Ramos (cell line): ENCODE results near the gene PTCD3.

ENCODE experiments used
- in situ Hi-C: fragments of 300-500 bp; cut with MboI; formaldehyde crosslinking; loops from one replicate; pipeline ENCODE4 v1.14.3; 2022; ENCODE audit warnings: low sequenced_read_pairs; ENCODE audit not compliant: unreplicated experiment

PTCD3 gene

DNA sequence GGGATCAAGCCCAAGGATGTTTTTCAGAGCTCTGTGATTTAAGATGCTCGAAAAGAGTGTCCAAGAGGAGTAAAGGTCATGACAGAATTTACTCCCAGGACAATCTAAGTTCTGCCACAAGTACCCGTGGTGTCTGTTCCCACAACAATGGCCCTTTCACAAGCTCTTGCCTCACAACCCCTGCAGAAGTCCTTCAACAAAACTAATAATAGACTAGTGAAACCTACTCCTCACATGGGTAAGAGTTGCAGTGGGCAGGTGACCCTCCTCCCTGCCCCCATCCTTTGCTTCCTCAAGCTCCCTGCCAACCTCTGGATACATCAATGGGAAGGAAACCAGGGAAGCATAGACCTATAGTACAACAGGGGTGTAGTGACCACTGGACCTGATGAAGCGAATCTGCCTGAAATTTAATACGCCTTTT is 34.9 kb downstream of the PTCD3 start:
- in situ Hi-C loops: no loop called here

GRCh38 chr2:86142436-86143257 is 36.6 kb downstream of the PTCD3 start:
- in situ Hi-C loops: no loop called here

- in situ Hi-C loops: no loop called here
Observed at GRCh38 chr2:86143307-86143706, 37.3 kb downstream of the PTCD3 start.

GRCh38 chr2:86143926-86144685 is 38.1 kb downstream of the PTCD3 start:
- in situ Hi-C loops: no loop called here

- in situ Hi-C loops: no loop called here
Observed at GRCh38 chr2:86147793-86148192, 41.8 kb downstream of the PTCD3 start.

GRCh38 chr2:86150502-86150901 is 44.5 kb downstream of the PTCD3 start:
- in situ Hi-C loops: no loop called here

DNA sequence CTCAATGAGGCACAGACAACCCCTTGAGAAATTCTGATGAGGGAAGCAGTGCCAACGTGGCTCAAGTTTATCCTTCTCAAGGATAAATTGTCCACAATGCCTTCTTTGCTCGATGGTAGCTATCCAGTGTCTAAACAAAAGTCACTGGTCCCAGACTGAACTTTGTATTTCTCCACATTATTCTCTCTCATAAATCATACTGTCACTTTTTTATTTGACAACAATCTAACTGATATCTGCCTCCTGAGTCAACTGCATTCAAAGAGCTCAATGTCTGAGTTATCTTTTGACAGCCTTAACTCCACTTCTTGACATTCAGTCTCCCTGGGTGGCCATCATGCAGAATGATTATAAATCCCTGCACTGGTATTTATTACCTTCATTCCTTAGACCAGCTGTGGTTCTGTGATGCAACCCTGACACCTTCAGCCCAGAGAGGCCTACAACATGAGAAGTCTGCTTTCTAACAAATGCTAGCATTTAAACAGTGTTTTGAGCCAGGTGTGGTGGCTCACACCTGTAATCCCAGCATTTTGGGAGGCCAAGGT is 51.0 kb downstream of the PTCD3 start:
- in situ Hi-C loops: no loop called here

DNA sequence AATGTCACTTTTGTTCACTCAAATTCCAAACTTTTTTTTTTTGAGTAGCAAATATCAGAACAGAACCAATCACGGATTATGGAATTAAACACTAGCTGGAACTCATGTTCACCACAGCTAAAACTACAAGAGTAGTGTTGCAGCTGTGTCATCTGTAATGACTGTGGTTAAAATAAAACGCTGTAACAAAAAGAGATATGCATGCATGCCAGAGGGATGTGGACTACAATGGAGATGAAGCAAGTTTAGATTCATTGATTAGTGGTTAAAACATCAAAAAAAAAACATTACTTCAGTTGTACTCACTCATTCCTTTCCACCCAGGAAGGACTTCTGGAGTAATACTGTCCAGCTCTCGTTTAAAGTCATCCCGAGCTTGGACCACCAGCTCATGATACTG is 52.3 kb downstream of the PTCD3 start:
- in situ Hi-C loops: no loop called here

DNA sequence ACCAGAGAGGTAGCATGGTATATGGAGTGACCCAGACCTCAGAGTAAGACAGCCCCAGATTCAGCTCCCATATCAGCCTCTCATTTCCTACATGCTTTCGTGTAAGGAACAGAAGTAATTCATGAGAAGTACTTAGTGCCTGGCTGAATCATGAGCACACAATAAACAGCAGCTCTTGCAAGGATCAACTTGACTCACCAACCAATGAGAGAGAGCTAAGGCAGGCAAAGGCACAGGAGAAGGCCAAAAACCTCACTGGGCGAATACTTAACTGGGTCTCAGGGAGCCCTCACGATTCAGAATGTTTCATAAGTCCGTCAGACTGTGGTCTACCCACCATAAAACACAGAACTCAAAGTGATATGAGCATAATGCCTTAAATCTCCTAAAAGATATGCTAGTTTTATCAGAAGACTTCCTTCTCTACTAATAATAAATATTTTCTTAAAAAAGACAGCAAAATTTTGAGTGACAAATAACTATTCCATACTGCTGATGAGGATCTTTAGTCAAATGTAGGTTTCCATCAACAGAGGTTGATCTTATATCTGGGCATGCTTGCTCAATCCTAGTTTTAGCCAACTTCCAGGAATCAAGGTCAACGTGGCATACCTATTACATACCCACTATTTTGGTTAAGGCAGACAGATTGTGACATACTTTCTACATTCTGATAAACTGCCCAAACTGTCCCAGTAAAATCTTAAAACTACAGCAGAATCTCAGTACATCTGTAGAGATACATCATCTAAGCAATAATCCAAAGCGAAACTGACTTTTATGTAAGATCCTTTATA is 54.3 kb downstream of the PTCD3 start:
- in situ Hi-C loops: no loop called here

- in situ Hi-C loops: no loop called here
Observed at GRCh38 chr2:86170449-86170848, 64.4 kb downstream of the PTCD3 start.

DNA sequence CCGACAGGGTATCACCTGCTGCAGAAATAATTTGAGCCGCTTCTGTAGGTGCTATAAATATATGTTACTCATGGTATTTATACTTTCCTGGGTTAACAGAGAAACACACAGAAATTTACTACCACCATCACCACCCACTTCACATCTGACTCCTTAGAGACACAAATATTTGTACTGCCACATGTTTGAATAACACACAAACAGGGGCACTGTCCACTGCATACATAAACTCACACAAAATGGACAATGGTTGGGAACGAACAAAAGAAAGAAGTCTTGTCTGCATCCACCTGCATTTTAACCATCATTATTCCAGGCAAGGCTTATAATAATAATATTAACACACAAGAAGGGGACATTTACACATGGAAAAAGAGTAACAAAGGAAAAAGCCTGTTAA is 65.3 kb downstream of the PTCD3 start:
- in situ Hi-C loops: no loop called here

- in situ Hi-C loops: no loop called here
Observed at GRCh38 chr2:86172610-86173009, 66.6 kb downstream of the PTCD3 start.

- in situ Hi-C loops: no loop called here
Observed at GRCh38 chr2:86174445-86174844, 68.4 kb downstream of the PTCD3 start.

GRCh38 chr2:86175828-86176227 is 69.8 kb downstream of the PTCD3 start:
- in situ Hi-C loops: no loop called here

GRCh38 chr2:86176597-86176996 is 70.6 kb downstream of the PTCD3 start:
- in situ Hi-C loops: no loop called here

DNA sequence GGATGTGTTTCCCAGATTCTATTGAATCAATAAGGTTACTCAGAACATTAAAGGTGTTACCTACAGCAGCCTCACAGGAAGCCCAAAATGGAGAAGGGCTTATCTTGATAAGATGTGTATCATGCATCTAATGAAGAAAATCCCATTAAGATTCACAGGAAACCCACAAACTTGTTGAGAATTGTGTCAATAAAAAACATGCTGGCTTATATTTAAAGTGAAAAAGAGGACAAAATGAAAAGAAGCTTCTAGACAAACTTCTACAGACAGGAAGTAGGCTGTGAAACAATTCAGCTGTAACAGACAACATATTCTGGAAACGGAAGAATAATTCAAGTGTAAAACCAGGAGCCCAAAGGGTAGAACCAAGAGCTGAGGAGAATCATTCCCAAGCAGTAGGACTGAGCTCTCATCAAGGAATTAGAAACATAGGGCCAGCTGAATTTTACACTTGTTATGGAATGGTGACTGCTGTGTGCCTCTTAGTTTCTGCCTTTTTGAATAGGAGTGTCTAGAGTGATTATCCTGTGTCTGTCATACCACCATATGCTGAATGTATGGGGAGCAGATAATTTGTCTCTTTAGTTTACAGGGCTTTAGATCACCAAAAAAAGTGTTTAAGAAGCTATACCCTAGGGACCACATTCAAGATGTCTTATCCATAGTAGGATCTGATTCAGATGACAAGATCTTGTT is 79.6 kb downstream of the PTCD3 start:
- in situ Hi-C loops: no loop called here

DNA sequence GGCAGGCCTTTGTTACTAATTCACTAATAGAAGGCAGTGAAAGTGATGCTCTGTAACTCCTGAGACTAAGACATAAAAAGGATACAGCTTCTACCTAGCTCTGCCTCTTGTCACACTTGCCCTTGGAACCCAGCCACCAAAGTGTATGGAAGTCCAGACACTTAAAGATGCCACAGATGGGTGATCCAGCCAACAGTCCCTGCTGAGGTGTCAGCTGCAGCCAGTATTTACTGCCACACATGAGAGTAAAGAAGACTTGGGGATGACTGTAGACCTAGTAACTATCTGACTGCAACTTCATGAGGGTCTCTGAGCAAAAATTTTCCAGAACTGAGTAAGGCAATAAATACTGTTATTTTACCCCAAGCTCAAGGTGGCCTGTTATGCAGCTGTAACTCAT is 80.4 kb downstream of the PTCD3 start:
- in situ Hi-C loops: no loop called here

DNA sequence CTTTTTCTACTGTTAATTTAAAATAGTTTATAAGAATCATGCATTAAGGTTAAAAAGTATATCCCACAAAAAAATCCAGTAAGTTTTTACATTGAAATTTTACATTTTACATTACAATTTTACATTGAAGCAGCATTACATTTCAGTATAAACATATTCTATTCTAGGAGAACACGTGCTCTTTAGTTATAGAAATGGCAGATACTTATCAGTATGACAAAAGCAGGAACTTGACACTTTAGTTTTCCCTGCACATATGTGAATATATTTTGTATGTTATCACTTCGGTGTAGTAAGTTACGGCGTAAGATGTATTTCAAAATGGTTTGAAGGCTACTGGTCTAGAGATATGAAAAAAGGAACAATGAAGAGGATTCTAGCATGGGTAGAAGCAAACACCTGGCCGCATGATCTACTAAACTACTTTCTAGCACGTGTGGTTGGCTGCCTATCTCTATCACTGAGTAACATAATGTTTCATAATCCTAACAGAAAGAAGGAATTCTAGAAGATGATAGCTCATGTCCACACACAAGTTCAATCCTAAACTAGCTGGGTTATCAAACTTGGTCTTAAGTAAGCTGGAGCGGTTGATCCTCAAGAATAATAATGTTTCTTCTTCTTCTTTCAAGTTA is 83.9 kb downstream of the PTCD3 start:
- in situ Hi-C loops: no loop called here
